Measurements from ENCODE around the gene GPA33.

GRCh38 chr1:167081594-167082156 lies 8.5 kb downstream of the GPA33 start:
- no peak for TF ChIP-seq CTCF (IDR thresholded peaks at IDR 0.05)
- no peak for TF ChIP-seq POLR2A (IDR thresholded peaks at IDR 0.05)
